GM04503 (cell line): ENCODE results near the gene GH1.
"Not testable (repeated sequence)": the region's sequence is repeated elsewhere in the genome, so short reads cannot be mapped to it uniquely, and the experiment has no call there.

Source experiments
- DNase-seq: peaks from one replicate; pipeline ENCODE4 v3.0.0-alpha.2; 2012; ENCODE audit warnings: low read depth

Gene GH1

GRCh38 chr17:63918789-63919305 lies at the start of gene GH1:
Gene GH1 (minus strand): TSS chr17:63918839. CDS start chr17:63918776, 63 bp downstream.
- DNase-seq = not testable (repeated sequence)

GRCh38 chr17:63967953-63968352 lies 49.3 kb upstream of the GH1 start:
- no peak for DNase-seq

- DNase-seq = no peak
These were observed 48.1 kb upstream of the GH1 start for GRCh38 chr17:63966646-63967264.

- no peak for DNase-seq
These were observed 44.5 kb upstream of the GH1 start for GRCh38 chr17:63963123-63963522.

- no peak for DNase-seq
These were observed 43.7 kb upstream of the GH1 start for GRCh38 chr17:63962298-63962744.

- DNase-seq = no peak
These were observed 42.9 kb upstream of the GH1 start for GRCh38 chr17:63961355-63962212.

GRCh38 chr17:63960430-63960829 lies 41.8 kb upstream of the GH1 start:
- DNase-seq = no peak

- DNase-seq = no peak
These were observed 41.4 kb upstream of the GH1 start for GRCh38 chr17:63960006-63960405.

- peak; percentile 17 for DNase-seq
These were observed 37.8 kb upstream of the GH1 start for GRCh38 chr17:63956296-63956920.

- no peak for DNase-seq
These were observed 37.2 kb upstream of the GH1 start for GRCh38 chr17:63955791-63956190.

- no peak for DNase-seq
These were observed 36.6 kb upstream of the GH1 start for GRCh38 chr17:63955232-63955631.

- DNase-seq = no peak
These were observed 35.9 kb upstream of the GH1 start for GRCh38 chr17:63954402-63955063.

- DNase-seq = no peak
These were observed 32.6 kb upstream of the GH1 start for GRCh38 chr17:63950940-63951907.

- no peak for DNase-seq
These were observed 31.1 kb upstream of the GH1 start for GRCh38 chr17:63949576-63950250.

- DNase-seq = no peak
These were observed 29.9 kb upstream of the GH1 start for GRCh38 chr17:63948521-63948920.

GRCh38 chr17:63947711-63948330 lies 29.2 kb upstream of the GH1 start:
- no peak for DNase-seq

- no peak for DNase-seq
These were observed 28.1 kb upstream of the GH1 start for GRCh38 chr17:63946440-63947363.

GRCh38 chr17:63945784-63946439 lies 27.3 kb upstream of the GH1 start:
- no peak for DNase-seq
